Esophagus squamous epithelium (tissue), 4 donors: ENCODE results near the gene ZC2HC1C.

Experiments used
- CTCF ChIP-seq, 6 experiments: fragments of 450-650 bp in 4 of 6; fragments of 200-600 bp in 2 of 6; sonication (generic) in 2 of 6; IDR thresholded peaks; one replicate each; pipeline ENCODE4 v1.5.1; 2016 to 2019; ENCODE audit warnings: antibody characterized with exemption in 6 of 6, mild to moderate bottlenecking in 4 of 6, moderate library complexity in 4 of 6
- POLR2A ChIP-seq, 4 donors: fragments of 450-650 bp; IDR thresholded peaks; one replicate each; pipeline ENCODE4 v1.6.1; 2017; ENCODE audit warnings: antibody characterized with exemption in 4 of 4, mild to moderate bottlenecking in 4 of 4, moderate library complexity in 3 of 4

- TF ChIP-seq CTCF (IDR thresholded peaks at IDR 0.05): no peak
- no peak for TF ChIP-seq POLR2A (IDR thresholded peaks at IDR 0.05)
Measured at GRCh38 chr14:75063013-75063412, 6.4 kb upstream of the ZC2HC1C start.
